GM18951 (cell line): Measurements from ENCODE around the gene NCF1.
"Not testable (repeated sequence)": the region's sequence is repeated elsewhere in the genome, so short reads cannot be mapped to it uniquely, and the experiment has no call there.

Source experiments
- POLR2A ChIP-seq: IDR thresholded peaks from 4 replicates; pipeline ENCODE4 v1.6.1; 2011; ENCODE audit warnings: mild to moderate bottlenecking; ENCODE audit not compliant: insufficient read length, insufficient read depth; ENCODE audit errors: extremely low read depth
- in situ Hi-C: fragments of 300-500 bp; cut with MboI; formaldehyde crosslinking; loops from one replicate; pipeline ENCODE4 v1.12.0; 2022; ENCODE audit warnings: low sequenced_read_pairs, mixed read lengths, inconsistent platforms; ENCODE audit not compliant: unreplicated experiment

The NCF1 gene

DNA sequence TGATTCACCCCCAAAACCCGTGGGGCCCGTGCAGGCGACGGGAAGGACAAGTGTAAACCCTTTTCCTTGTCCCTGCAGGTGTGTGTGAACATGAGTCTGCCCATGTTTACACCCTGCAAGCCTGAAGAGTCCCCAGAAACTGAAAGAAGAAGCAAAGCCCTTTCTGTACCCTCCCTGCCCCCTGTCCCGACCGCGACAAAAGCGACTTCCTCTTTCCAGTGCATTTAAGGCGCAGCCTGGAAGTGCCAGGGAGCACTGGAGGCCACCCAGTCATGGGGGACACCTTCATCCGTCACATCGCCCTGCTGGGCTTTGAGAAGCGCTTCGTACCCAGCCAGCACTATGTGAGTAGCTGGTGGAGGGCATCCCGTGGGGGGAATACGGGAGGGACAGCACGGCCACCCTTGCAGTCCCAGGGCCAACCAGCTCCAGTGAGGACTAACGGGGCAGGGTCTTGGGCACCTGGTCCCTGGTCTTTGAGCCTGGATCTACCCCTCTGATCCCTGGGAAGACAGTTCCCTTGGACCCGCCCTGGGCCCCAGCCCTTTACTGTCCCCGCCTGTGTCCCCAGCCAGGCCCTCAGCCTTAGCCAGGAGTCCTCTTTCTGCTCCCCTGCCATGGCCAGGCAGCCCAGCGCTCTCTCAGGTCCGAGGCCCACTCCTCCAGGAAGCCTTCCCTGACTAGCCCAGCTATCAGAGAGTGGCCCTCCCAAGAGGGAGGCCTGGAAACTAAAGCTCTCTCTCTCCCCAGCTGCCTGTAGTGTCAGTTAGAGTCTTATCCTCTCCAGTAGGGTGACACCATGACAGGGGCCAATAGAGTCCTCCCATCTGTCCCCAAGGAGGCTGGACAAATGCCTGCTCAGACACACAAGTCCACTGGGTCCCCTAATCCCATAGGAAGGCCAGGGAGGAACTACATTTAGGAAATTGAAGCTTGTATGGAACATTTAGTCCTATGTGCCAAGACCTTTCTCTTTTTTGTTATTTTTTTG is at the start of gene NCF1:
Gene NCF1, plus strand, starts transcription at position 252 of the 991 bp plus-strand sequence. Its CDS starts 21 bp downstream, at position 273.
- in situ Hi-C loops, result not testable (repeated sequence)

DNA sequence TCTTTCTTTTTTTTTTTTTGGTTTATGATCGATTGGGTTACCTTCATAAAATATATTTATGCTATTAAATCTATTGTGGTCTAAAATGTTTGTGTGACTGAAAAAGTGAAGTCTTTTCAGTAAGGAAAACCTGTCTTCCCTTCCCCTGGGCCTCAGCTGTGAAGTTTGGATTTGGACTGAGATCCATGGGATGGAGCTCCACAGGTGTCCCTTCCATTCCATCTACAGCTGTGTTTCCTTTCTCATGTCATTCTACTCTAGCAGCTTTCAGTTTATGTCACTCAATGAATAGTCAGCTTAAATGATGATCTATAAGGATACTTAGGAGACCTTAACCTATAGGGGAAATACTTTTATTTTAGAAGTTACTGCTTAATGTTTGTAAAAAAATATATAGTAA is 48.0 kb upstream of the NCF1 start:
- in situ Hi-C loops, result no loop called here
- no peak for TF ChIP-seq POLR2A

GRCh38 chr7:74726309-74727101 is 47.3 kb upstream of the NCF1 start:
- in situ Hi-C loops, result no loop called here
- no peak for TF ChIP-seq POLR2A

DNA sequence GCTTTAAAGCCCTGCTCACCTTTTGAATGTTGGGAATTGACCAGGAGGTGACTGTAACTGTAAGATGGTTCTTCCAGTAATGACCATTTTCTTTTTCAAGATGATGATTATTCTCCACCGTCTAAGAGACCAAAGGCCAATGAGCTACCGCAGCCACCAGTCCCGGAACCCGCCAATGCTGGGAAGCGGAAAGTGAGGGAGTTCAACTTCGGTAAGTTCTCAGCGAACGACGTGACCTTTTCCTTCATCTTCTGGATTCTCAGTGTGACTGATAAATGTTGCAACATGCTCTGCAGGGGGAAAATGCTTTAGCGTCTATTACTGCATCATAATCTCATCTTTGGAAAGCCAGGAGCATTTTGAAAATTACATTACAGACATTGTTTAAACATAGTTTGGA is 45.1 kb upstream of the NCF1 start:
- in situ Hi-C loops, result not testable (repeated sequence)

DNA sequence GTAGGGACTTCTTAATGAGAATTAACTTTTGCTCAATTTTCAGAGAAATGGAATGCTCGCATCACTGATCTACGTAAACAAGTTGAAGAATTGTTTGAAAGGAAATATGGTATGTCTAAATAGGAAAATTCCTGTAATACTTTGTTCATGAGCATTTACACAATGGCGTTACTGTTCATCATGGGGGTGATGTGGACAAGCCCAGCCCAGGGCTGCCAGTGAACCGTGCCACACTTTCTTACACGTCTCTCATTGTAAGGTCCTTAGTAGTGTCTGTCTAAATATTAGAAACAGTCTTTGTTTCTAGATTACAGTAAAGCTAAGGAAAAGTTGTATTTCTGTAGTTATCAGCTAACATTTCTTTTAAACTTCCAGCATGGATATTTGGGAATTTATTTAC is 43.6 kb upstream of the NCF1 start:
- in situ Hi-C loops, result not testable (repeated sequence)

DNA sequence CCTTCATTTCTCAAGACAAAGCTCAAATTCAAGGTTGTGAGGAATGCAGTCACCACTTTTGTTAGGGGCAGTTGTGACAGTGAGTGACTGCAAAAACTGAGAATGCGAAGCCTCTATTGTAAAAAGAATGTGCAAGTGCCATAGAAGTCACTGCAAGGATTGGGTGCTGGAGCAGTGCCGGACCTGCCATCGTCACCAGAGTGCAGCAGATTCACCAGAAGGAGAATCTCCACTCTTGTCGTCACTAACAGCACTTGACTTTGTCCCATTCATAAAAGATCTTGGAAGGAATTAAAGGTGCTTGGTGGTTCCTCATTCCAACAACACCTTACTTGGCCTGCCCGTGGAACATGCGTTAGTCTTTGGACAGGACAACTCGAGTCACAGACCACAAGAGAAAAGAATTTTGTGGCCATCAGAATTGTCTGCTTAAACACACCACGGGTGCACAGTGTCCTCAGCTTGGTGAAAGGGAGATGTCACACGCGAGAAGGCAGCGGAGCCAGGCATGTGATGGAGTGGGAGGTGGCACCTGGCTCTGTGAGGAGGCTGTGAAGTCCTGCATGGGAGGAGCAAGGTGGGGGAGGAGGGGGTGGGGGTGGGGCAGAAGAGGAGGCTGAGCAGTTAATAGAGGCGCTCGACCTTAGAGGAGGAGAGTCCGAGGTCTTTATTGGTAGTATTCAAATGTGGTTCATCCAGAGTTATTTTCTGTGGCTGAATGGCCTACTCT is 33.7 kb upstream of the NCF1 start:
- in situ Hi-C loops, result not testable (repeated sequence)

GRCh38 chr7:74743936-74744557 is 29.8 kb upstream of the NCF1 start:
- in situ Hi-C loops, result not testable (repeated sequence)

GRCh38 chr7:74753921-74754482 is 19.8 kb upstream of the NCF1 start:
- in situ Hi-C loops, result not testable (repeated sequence)

GRCh38 chr7:74756673-74757072 is 17.1 kb upstream of the NCF1 start:
- in situ Hi-C loops, result not testable (repeated sequence)

GRCh38 chr7:74758268-74758667 is 15.5 kb upstream of the NCF1 start:
- in situ Hi-C loops, result not testable (repeated sequence)

DNA sequence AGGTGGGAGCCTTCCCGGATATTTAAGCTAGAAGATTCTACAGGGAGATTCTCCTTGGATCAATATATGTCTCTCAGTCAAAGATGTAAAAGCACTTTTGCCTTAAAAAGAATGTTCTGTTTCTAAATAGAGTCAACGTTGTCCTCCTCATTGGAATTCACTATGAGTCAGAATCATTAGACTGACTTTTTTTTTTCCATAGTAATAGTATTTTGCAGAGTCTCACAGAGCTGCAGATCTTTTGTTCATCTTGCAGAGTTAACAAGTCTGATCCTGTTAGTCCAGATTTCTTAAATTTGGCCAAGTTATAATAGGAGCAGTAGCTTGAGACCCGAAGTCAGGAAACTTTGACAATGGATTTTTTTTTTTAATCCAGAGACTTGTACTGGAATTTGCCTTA is 14.8 kb upstream of the NCF1 start:
- in situ Hi-C loops, result not testable (repeated sequence)

GRCh38 chr7:74765205-74765918 is 8.4 kb upstream of the NCF1 start:
- in situ Hi-C loops, result not testable (repeated sequence)

DNA sequence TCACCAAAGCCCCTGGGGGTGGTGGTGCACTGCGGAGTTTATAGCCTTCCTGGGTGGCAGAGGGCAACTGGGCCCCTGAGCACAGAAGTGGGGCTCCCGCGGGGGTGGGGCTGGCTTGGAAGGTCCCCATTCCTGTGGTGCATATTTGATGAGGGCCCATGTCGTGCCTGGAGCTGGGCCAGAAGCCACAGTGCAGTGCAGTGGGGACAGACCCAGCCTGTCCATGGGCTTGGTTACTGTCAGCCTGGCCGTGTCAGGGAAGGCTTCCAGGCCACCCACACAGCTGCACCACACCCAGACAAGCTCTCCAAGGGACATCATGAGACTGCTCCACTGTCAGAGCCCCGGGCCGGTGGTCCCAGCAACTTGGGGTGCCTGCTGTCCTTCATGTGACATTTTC is 7.3 kb upstream of the NCF1 start:
- in situ Hi-C loops, result not testable (repeated sequence)

GRCh38 chr7:74766991-74767390 is 6.8 kb upstream of the NCF1 start:
- in situ Hi-C loops, result not testable (repeated sequence)

DNA sequence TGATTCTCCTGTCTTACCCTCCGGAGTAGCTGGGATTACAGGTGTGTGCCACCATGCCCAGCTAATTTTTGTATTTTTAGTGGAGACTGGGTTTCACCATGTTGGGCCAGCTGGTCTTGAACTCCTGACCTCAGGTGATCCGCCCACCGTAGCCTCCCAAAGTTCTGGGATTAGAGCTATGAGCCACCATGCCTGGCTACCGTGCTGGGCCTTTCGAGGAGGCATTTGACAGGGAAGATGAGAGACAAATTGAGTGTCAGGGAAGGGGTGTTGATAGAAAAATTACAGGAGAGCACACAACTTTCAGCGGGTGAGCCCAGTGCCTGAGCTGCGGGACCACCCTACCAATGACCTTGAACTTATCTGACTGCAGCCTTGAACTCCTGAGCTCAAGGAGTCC is 3.7 kb upstream of the NCF1 start:
- in situ Hi-C loops, result not testable (repeated sequence)

- in situ Hi-C loops, result not testable (repeated sequence)
Observed at GRCh38 chr7:74772093-74772492, 1.7 kb upstream of the NCF1 start.

- in situ Hi-C loops, result not testable (repeated sequence)
Observed at GRCh38 chr7:74775111-74775510, 1.3 kb downstream of the NCF1 start.

- in situ Hi-C loops, result not testable (repeated sequence)
Observed at GRCh38 chr7:74779053-74779452, 5.2 kb downstream of the NCF1 start.
